NCI-H748 (cell line): ENCODE results near the gene PLEKHG4.

Experiments
- DNase-seq: peaks from one replicate; lab custom pipeline; 2025; ENCODE audit not compliant: unreplicated experiment; lab: John Stamatoyannopoulos, UW

Gene PLEKHG4

DNA sequence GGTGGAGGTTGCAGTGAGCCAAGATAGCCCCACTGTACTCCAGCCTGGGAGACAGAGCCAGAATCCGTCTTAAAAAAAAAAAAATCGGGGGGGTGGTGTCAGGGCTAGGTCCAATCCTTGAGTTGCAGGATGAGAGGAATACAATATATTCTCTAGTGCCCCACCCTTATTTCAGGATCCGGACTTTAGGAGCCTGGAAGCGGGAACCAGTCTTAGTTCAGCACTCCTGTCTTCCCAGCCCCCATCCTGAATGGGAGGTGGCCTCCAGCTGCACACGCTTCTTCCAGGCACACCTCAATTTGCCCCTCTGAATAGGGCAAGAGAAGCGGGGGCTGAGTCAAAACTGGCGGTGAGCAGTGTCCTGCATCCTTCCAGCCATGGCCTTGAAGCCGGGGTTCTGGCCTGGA lies 33.7 kb upstream of the PLEKHG4 start:
- no peak for DNase-seq

DNA sequence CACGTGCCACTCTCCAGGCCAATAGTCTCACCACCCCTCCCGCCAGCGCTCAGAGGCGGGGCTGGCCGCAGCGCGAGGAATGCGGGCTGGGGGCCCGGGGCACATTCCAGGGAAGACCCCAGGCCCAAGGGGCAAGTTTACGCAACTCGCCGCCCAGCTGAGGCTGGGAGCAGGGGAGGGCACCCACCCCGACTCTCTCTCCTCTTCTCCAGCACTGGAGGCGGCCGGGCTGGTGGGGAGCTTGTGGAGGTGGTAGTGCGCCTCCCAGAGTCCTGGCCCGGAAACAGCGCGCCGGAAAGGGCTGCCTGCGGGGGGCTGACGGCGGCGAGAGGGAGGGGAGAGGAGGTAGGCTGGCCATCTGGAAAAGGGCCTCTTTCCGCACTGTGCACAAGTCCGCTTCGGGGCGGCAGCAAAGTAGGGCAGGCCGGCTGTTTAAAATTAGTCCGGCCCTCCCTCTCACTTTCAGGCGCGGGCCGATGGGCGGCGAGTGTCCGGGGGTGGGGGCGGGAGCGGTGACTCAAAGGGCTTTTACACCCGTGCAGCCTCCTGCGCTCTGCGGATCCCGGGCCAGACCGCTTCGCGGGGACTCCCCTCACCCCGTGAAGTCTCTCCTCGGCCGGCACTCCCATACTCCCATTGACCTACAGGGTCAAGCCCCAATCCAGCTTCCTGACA lies 33.1 kb upstream of the PLEKHG4 start:
- peak; percentile 71 for DNase-seq

DNA sequence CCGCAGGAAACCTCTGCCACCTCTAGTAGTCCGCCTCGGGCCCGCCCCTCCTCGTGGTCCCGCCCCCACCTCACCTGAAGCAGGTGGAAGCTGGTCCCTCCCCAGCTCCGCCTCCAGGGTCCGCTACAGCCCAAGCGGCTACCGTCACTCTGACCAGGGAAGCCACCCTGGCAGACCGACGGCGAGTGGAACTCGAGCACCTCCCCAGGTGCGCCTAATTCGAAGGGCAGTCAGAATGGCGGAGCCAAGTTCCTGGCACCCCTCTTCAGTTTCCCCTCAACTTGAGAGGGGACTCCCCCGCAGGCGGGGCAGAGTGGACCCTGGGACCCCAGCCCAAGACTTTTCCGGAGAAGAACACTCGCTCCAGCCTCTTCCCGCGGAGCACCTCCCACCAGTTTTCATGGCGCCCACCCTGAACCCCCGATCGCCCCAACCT lies 32.6 kb upstream of the PLEKHG4 start:
- DNase-seq = peak; percentile 88

DNA sequence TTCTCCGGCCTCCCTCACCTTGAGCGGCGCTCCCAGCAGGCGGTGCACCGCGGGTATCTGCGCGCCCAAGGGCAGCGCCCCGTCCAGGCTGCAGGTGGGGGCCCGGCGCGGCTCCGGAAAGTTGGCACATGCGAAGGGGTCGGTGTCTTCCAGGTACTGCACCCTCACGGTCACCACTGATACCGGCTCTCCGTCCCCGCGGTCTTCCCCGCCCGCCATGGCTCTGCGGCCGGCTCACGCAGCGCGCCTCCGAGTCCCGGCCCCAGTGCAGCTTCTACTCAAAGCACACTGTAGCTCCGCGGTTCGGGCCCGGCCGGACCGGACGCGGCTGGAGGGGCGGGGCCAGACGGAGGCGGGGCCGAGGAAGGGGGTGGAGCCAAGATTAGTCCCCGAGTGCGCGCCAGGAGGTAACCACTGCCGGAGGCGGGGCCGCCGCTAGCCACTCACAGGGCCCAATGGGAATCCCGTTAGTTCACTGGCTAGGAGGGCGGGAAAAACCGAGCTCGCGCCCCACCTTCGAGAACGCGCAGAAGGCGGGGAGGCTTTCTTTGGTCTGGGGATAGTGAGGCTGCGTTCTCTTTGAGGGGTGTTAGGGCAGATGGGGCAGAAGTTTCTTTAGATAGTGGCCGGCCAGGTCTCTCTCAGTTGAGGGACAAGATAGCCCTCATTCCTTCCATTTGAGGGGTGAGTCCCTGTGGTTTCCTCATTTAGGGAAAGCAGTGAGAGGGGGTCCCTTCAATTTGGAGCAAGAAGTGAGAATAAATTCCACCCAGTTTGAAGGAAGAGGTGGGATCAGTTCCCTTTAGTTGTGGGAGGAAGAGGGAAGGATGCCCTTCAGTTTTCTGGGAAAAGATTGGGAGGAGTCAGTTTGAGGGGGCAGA lies 31.9 kb upstream of the PLEKHG4 start, which contains the start of gene FHOD1:
TSS of gene FHOD1 (minus strand) at position 290 of the 881 bp plus-strand sequence. CDS start at position 219, 71 bp downstream.
- DNase-seq = peak; percentile 89

DNA sequence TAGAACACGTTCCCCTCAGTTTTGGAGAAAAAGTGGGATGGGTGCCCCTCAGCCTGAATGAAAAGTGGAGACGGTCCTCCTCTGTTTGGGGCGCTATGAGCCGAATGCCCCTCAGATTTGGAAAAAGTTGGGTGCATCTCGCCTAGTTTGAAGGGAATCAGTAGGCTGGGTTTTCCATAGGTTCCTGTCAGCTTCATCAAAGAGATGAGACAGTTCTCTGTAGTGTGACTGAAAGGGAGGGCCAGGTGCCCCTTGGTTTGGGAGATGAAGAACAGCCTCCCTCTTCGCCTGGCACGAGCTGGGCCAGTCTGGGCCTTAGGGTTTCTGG lies 31.3 kb upstream of the PLEKHG4 start:
- DNase-seq = no peak

DNA sequence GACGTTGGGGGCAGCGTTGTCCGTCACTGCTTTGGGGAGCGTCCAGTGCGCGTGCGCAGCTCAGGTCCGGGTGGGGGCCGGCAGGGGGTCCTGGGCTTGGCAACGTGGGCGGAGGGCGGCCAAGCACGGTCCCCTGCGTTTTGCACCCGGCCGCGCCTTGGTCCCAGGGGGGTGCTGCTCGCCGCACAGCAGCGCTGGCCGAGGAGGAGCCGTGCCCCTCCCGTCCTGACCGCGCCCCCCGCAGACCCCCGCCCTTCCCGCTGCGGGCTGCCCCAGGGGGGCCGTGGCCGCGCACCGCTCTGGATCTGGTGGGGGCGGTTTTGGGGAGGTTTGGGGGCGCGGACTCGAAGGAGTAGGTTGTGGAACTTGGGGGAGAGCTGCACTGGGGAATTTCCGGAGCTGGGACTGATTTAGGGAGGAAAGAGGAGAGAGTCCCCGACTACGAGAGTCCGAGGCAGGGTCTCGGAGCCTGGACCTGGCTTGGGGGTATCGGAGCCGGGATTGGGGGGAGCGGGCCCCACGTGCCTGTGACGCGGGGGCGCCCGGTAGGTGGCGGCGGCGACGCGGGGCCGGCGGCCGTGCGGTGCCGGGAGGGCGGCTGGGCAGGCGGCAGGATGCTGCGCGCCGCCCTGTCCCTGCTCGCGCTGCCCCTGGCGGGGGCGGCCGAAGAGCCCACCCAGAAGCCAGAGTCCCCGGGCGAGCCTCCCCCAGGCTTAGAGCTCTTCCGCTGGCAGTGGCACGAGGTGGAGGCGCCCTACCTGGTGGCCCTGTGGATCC lies 30.7 kb upstream of the PLEKHG4 start, which contains the start of gene SLC9A5:
TSS of gene SLC9A5 (plus strand) at position 579 of the 777 bp plus-strand sequence. CDS start at position 615, 36 bp downstream.
- peak; percentile 27 for DNase-seq

DNA sequence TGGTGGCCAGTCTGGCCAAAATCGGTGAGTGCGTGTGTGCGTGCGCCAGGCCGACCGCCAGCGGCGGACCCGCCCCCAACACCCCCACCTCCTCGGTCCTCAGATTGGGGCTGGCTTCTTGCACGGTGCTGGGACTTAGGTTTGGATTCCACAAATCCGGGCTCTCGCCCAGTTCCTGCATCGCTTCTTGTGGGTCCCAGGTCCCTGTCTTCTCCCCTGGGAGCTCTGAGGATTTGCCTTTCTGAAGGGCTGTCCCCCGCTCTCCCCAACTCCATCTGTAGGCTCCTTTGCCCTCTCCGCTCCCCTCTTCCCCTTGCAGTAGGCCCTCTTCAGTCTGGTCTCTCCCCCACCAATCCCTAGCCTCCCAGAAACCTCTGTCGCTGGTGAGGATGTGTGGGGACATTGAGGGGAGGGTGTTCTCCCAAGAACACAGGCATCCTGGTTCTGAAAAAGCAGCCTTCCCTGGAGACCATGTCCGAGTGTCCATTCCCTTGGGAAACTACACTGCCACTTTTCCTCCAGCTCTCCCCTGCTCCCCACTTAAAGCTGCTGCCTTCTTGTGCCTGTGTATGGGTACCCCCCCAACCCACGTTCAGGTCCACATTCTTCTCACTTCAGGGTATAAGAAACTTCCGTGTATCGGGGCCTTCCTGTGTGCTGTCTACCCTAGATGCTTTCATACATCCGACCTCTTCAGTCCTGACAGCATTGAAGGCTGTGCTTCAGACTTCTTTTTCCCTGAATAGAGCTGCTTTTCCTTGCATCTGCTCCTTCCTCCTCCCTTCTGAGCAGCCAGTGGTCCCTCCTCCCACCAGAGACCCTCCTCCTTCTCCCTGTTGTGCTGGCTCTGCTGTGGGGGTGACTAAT lies 29.9 kb upstream of the PLEKHG4 start:
- DNase-seq = no peak

DNA sequence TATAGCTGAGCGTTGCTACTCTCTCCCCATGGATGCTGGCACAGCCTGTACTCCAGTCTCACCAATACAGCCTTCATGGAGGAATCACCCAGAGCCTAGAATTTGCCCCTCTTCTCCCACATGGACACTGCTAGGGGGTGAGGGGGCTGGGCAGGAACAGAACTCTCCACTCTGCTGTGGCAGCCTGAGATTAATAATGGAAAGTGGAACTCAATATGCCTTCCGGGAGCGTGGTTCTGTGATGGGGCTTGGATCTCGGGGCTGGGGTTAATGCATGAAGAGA lies 29.3 kb upstream of the PLEKHG4 start:
- no peak for DNase-seq

DNA sequence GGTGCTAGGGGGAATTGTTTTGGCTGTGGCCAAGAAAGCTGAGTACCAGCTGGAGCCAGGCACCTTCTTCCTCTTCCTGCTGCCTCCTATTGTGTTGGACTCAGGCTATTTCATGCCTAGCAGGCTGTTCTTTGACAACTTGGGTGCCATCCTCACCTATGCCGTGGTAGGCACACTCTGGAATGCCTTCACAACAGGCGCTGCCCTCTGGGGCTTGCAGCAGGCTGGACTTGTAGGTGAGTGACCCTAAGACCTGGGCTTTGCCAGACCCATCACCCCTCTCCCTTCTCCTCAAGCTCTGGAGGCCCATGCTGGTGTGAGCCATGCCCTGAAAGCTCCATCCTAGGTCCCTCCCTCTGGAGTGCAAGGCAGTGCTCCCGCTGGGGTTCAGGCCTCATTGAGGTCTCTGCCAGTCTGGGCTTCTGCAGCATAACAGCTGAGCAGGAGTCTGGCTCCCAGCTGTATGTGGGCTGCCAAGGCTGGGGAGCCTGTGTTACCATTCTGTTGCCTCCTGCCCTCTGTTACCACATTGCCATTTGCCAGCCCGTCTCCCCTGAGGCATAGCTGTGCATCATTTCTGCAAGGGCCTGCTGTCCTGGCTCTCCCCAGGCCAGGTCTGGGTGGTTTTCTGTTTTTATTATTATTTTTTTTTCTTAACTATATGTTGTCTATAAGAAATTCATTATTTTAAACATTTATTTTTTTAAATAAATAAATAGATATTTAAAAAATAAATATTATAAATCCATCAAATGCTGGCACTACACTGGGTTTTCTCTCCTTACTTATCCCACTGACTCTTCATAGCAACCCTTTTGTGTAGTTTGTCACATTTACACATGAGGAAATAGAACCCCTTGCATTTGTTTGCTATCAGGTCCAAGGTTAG lies 26.5 kb upstream of the PLEKHG4 start:
- no peak for DNase-seq

DNA sequence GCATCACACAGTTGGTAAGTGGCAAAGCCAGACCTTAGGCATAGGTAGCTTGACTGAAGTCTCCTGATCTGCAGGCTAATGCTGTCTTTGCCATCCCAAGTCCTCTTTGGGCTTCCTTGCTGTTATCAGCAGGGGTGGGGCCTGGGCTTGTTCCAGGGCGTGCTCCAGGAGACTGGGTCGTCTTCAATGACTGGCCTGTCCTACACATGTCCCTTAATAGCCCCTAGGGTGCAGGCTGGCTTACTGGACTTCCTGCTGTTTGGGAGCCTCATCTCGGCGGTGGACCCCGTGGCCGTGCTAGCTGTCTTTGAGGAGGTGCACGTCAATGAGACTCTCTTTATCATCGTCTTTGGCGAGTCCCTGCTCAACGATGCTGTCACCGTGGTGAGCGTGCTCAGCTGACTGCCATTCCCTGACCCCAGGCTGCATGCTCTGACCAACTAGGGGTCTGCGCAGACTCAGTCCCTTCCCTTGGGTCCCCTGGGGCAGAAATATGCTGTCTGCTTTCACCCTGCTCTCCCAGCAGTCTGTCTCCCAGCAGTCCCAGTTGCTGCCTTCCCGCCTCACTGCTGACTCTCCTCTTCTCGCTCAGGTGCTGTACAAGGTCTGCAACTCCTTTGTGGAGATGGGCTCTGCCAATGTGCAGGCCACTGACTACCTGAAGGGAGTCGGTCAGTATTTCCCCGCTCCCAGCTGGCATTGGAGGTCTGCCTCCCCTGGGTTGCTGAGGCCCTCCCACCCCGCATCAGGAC lies 24.4 kb upstream of the PLEKHG4 start:
- no peak for DNase-seq

DNA sequence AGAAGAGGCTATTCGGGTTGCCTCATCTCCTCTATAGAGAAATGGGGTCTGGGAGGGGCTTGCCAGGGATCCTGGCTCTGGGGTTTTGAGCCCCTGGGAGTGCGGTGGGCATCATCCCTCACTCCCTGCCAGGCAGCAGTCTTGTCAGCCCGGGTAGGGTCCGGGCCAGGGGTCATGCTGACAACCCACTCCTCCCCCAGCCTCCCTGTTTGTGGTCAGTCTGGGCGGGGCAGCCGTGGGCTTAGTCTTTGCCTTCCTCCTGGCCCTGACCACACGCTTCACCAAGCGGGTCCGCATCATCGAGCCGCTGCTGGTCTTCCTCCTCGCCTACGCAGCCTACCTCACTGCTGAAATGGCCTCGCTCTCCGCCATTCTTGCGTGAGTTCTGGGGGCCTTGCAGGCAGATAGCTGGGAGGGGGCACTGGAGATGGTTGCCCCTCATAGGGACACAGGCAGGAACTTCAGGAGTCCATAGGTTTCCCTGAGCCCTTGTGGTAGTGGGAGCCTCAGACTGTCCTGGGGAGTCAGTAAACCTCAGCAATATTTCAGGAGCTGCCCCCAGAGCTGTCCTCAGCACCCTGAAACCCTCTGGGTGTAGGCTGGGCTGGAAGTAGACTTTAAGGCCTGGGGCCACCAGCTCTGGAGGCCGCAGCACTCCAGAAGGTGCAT lies 23.6 kb upstream of the PLEKHG4 start:
- DNase-seq = no peak

DNA sequence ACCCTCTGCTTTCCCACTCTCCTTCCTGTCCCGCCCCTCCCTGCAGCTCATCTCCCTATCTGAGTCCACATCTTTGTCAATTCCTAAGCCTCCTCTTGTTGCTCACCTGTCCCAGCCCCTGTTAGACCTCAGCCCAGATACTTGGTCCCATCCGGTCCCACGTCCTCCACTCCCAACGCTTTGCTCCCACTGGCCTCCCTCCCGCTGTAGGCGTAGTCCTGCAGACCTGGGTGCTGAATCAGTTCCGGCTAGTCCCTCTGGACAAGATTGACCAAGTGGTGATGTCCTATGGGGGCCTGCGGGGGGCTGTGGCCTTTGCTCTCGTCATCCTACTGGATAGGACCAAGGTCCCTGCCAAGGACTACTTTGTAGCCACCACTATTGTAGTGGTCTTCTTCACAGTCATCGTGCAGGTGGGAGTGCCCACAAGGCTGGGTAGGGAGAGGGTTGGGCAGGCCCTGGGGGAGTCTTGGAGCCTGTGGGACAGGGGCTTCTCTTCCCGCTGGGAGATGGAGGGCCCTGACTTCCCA lies 22.6 kb upstream of the PLEKHG4 start:
- no peak for DNase-seq

DNA sequence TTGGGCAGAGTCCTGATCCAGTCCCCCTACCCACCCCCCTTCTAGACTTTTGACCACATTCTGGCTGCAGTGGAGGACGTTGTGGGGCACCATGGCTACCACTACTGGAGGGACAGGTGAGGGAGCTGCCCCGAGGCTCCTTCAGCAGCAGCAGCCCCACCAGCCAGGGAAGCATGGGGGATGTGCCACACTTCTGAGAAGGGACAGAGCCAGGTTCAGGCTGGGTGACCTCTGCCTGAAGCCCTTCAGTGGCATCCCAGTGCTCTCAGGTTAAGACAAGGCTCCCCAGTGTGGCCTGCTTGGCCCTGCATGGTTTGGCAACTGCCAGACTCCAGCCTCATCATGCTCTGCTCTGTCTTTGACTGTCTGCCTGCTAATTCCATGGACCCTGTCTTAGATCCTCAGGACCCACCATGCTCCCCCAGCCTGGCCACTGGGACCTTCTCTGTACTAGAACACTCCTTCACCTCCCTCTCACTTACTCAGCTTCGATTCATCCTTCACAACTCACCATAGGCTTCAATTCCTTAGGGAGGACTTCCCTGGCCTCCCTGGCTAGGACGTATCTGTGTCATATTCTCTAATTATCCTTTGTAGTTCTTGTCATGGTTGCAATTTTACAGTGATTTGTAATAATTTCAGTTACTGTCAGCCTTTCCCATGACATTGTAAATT lies 21.7 kb upstream of the PLEKHG4 start:
- no peak for DNase-seq

DNA sequence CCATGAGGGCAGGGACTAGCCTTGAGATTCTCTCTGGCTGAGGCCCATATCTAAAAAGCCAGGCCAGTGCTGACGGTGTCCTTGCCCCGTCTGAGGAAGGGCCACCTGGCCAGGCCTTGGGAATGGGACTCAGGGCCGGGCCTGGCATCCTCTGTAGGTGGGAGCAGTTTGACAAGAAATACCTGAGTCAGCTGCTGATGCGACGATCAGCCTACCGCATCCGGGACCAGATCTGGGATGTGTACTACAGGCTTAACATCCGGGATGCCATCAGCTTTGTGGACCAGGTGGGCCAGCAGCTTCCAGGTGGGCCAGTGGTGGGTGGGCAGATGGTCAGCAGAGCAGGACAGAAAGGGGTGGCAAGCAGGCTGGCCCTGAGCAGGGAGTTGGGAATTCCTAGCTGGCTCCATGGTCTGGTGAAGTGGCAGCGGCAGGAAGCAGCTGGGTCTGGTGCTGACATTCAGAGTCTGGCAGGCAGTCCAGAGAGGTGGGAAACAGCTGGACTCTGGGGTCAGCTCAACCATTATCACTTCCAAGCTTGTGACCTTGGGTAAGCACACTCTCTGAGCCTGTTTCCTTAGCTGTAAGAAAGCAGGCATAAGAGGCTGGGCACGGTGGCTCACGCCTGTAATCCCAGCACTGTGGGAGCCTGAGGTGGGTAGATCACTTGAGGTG lies 21.0 kb upstream of the PLEKHG4 start:
- DNase-seq = no peak

DNA sequence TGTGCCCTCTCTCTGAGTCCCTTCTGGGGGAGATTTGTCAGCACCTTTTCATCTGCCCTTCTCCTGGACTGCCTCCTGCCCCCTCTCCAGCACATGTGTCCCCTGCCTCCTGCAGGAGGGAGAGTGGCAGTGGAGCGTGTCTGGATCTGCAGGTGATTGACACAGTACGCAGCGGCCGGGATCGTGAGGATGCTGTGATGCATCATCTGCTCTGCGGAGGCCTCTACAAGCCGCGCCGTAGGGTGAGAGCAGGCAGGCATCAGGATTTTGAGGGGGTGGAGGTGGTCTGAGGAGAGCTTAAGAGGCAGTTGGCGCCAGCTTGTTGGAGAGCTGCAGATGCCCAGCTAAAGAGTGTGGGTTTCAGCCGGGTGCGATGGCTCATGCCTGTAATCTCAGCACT lies 19.6 kb upstream of the PLEKHG4 start:
- DNase-seq = no peak

DNA sequence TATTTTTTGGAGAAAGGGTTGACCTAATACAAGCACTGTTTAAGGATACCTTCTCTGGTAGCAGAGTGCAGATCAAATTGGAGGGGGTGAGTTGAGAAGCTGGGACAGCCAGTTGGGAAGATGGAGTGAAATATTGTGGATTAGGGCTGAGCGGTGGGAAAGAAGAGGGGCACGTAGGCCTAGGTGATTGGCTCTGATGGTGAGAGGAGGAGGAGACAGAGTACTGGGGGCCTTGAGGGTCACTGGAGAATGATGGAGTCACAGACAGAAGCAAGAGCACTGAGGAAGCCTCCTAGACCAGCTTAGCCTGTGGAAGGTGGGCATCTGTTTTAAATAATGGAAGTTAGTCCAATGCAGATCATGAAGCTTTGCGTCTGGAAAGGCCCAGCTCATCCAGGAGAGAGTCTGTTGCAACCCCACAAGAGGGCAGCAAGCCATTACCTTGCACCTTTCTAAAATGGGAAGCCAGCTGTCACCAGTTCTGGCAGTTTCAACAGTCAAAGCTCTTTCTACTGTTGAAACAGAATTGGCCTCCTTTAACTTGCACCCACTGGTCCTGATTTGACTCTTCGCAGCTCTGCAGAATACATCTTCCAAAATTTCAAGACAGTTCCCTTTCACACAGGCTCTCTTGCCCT lies 18.8 kb upstream of the PLEKHG4 start:
- DNase-seq = peak; percentile 30

DNA sequence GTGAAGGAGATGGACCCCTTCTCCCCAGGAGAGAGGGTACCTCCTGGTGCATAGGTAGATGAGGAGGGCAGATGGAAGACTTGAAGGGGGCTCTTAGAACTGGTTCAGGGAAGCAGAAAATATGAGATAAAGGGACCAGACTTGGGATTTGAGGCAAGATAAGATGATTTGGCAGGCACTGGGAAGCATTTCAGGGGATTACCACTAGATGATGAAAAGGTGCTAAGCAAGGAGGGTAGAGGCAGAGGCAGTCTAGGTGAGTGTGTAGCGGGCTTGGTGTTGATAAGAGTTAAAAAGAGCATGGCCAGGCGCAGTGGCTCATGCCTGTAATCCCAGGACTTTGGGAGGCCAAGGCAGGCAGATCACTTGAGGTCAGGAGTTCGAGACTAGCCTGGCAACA lies 16.1 kb upstream of the PLEKHG4 start:
- no peak for DNase-seq
